Measurements from ENCODE around the gene CNOT6.

DNA sequence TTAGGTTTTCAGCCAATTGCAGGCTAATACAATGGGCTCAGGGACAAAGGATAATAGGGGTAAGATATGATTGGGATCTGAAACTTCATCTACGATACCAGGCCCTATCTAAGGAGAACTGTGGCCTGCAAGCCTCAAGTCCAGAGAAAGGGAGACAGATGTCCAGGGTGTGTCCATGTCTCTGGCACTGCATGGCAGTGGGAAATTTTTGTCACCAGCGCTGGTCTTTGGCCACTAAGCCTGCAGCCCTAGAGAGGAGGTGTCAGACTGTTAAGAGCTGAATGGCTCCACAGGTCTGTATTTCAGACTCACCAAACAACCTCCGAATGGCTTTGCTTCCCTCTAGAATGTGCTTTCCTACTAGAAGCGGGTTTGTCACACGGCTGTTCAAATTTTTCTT, 6.6 kb upstream of the CNOT6 start:
- TF ChIP-seq, protein P1, sequence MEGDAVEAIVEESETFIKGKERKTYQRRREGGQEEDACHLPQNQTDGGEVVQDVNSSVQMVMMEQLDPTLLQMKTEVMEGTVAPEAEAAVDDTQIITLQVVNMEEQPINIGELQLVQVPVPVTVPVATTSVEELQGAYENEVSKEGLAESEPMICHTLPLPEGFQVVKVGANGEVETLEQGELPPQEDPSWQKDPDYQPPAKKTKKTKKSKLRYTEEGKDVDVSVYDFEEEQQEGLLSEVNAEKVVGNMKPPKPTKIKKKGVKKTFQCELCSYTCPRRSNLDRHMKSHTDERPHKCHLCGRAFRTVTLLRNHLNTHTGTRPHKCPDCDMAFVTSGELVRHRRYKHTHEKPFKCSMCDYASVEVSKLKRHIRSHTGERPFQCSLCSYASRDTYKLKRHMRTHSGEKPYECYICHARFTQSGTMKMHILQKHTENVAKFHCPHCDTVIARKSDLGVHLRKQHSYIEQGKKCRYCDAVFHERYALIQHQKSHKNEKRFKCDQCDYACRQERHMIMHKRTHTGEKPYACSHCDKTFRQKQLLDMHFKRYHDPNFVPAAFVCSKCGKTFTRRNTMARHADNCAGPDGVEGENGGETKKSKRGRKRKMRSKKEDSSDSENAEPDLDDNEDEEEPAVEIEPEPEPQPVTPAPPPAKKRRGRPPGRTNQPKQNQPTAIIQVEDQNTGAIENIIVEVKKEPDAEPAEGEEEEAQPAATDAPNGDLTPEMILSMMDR (conservative IDR thresholded peaks at IDR 0.05; ENCODE audit: low read depth, low read length), result no peak
- TF ChIP-seq EZH2 (IDR thresholded peaks at IDR 0.05; ENCODE audit: low read length, unreplicated experiment) (no peak), EZH2phosphoT487 (IDR thresholded peaks at IDR 0.05; ENCODE audit: borderline replicate concordance, low read length) (no peak)

Measured in PC-3 (cell line).